Activated T-cell treated with anti-CD3 and anti-CD28 coated beads, Interleukin-2, amount 50 U/mL, for 24 hours (primary cell): ENCODE results near the gene MSI2.

Experiments
- DNase-seq: peaks from one replicate; pipeline ENCODE4 v3.0.0-alpha.2; 2020
- H3K27ac Mint-ChIP-seq: 2 replicates; pipeline ENCODE4 v1.8.0; 2020; ENCODE audit warnings: mild to moderate bottlenecking, mixed read lengths
- H3K27me3 Mint-ChIP-seq: 2 replicates; pipeline ENCODE4 v1.8.0; 2020; ENCODE audit warnings: mixed read lengths
- H3K36me3 Mint-ChIP-seq: 2 replicates; pipeline ENCODE4 v1.8.0; 2020; ENCODE audit warnings: low read depth, mixed read lengths
- H3K4me1 Mint-ChIP-seq: 2 replicates; pipeline ENCODE4 v1.8.0; 2020; ENCODE audit warnings: low read depth, mixed read lengths
- H3K4me3 Mint-ChIP-seq: 2 replicates; pipeline ENCODE4 v1.8.0; 2020; ENCODE audit warnings: mild to moderate bottlenecking, moderate library complexity, mixed read lengths
- H3K9me3 Mint-ChIP-seq: 2 replicates; pipeline ENCODE4 v1.8.0; 2020; ENCODE audit warnings: mixed read lengths

Gene MSI2

DNA sequence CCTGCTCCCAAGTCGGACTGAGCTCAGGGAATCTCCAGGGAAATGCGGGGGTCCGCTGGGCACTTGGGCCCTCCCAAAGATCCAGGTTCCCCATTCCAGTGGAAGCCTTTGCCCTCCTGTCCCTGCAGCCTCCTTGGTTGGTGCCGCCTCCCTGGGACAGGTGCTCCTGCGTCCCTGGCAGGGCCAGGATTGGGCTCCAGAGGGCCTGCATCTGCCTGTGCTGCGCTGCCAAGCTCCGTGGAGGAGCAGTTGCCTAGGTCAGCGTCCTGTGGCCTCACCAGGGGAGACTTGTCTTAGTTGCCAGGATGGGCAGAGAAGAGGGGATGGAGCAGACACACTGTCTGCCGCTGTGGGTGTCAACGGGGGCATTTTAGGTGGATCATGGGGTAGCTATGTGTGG is 67.1 kb downstream of the MSI2 start:
- H3K36me3 Mint-ChIP-seq, result peaks cover 37% of the 10 kb centered on the region
- no peak overlapping the region for H3K27ac Mint-ChIP-seq
- no peaks in the 10 kb centered on the region for H3K27me3 Mint-ChIP-seq
- H3K4me1 Mint-ChIP-seq, result peaks cover 29% of the 10 kb centered on the region
- no peak overlapping the region for H3K4me3 Mint-ChIP-seq
- no peak for DNase-seq
- H3K9me3 Mint-ChIP-seq, result no peaks in the 10 kb centered on the region

DNA sequence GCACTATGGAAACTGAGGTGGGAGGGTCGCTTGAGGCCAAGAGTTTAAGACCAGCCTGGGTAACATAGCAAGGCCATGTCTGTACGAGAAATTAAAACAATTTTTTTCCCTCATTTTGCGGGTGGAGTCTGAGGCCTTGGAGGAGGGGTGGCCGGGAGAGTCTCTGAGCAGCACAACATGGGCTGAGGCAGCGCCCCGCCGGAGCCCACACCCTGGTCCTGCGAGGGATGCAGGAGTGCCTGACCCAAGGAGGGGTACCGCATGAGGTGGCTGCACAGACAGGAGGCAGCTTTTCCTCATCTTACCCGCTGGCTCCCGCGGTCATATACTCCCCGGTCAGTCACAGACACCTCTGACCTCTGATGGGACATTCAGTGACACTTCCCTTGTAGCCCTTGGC is 67.7 kb downstream of the MSI2 start:
- Mint-ChIP-seq H3K27me3 (no peaks in the 10 kb centered on the region), H3K27ac (no peak overlapping the region), H3K4me3 (no peak overlapping the region), H3K36me3 (peaks cover 30% of the 10 kb centered on the region), H3K9me3 (no peaks in the 10 kb centered on the region), H3K4me1 (peaks cover 32% of the 10 kb centered on the region)
- no peak for DNase-seq

DNA sequence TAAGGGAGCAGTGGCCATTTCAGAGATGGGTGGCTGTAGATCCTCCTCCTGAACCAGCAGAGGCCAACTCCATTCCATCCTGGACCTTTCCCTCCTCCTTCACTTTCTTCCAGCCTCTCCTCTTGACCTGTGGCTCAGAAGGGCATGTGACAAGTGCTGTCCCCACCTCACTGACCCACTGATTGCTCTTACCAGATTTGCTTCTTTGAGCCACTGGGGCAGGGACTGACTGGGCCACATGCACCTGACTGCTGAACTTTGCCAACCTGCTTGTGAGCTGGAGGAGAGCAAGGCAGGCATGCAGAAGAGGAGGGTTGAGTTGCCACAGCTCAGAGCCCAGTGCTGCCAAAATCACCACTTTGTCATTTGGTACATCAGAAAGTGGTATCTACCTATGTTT is 68.3 kb downstream of the MSI2 start:
- H3K9me3 Mint-ChIP-seq, result no peaks in the 10 kb centered on the region
- no peaks in the 10 kb centered on the region for H3K27me3 Mint-ChIP-seq
- no peak overlapping the region for H3K4me3 Mint-ChIP-seq
- H3K27ac Mint-ChIP-seq, result no peak overlapping the region
- peaks cover 36% of the 10 kb centered on the region for H3K4me1 Mint-ChIP-seq
- peaks cover 30% of the 10 kb centered on the region for H3K36me3 Mint-ChIP-seq
- DNase-seq, result no peak

DNA sequence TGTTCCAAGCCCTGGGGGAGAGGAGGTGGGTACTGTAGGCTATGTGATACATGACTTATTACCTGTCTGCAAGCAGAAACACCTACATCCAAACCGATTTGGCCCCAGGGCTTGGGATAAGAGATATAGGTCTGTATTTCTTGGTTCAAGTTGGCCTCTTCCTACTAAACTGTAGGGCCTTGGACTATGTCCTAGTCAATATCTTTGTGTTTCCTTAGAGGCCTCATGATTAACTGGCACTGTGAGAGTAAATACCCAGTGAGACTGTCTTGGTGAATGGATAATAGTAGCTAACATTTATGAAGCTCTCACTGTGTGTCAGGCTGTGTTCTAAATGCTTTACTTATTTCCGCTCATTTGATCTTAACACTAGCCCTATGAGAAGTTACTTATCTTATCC is 70.0 kb downstream of the MSI2 start:
- DNase-seq, result peak; percentile 3
- Mint-ChIP-seq H3K4me1 (peaks cover 46% of the 10 kb centered on the region), H3K27me3 (no peaks in the 10 kb centered on the region), H3K4me3 (no peak overlapping the region), H3K27ac (peak overlapping the region; percentile 64), H3K36me3 (peaks cover 38% of the 10 kb centered on the region), H3K9me3 (no peaks in the 10 kb centered on the region)

DNA sequence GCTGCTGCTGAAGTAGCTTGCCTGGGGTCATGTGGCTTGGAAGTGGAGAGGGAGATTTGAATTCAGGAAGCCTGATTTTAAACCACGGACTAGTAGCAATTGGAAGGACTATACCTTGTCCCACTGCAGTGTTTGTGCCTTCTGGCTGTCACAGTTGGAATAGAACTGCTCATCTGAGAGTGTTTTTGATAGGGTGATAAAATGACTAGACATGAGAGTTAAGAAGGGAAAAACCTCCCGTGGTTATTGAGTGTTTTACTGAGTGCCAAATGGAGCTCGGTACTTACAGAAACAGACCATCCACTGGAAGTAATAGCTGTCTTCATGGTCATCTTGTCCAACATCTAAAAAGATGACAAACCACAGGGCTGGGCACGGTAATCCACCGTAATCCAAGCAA is 70.4 kb downstream of the MSI2 start:
- no peak overlapping the region for H3K4me3 Mint-ChIP-seq
- peaks cover 41% of the 10 kb centered on the region for H3K36me3 Mint-ChIP-seq
- DNase-seq, result no peak
- no peaks in the 10 kb centered on the region for H3K27me3 Mint-ChIP-seq
- H3K4me1 Mint-ChIP-seq, result peaks cover 48% of the 10 kb centered on the region
- H3K9me3 Mint-ChIP-seq, result no peaks in the 10 kb centered on the region
- peak overlapping the region; percentile 64 for H3K27ac Mint-ChIP-seq

DNA sequence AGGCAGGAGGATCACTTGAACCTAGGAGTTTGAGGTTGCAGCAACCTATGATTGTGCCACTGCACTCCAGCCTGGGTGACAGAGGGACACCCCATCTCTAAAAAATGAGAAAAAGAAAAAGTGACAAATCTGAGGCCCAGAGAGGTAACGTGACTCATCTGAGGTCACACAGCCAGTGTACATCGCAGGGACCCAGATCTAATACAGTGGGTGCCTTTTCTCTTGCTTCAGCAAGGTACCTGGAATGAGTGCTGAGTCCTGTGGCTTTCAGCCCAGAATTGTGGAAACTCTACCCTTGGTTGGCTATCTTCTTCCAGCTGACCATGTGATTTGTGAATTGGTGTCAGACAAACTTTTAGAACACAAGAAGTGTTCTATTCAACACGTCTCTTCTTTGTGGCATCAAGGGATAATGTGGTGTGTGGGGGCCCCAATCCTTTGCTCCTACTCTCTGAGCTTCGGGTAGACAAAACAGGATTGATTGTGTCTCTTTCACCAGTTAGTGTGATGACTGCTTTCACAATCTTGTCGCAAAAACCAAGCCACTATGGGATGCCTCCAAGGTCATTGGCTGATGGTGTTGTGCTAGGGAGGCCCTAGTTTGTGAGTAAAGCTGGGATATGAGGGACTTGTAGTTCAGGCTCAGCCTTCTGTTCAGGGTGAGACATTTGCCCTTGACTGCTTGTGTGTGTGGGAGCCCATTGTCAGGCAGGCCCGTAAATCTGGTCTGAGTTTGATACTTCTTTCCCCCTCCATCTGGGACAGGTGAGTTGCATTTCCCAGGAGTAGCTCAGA is 71.0 kb downstream of the MSI2 start:
- Mint-ChIP-seq H3K36me3 (peaks cover 42% of the 10 kb centered on the region), H3K4me1 (peaks cover 45% of the 10 kb centered on the region), H3K27me3 (no peaks in the 10 kb centered on the region), H3K27ac (peak overlapping the region; percentile 64), H3K4me3 (no peak overlapping the region), H3K9me3 (no peaks in the 10 kb centered on the region)
- DNase-seq, result no peak

DNA sequence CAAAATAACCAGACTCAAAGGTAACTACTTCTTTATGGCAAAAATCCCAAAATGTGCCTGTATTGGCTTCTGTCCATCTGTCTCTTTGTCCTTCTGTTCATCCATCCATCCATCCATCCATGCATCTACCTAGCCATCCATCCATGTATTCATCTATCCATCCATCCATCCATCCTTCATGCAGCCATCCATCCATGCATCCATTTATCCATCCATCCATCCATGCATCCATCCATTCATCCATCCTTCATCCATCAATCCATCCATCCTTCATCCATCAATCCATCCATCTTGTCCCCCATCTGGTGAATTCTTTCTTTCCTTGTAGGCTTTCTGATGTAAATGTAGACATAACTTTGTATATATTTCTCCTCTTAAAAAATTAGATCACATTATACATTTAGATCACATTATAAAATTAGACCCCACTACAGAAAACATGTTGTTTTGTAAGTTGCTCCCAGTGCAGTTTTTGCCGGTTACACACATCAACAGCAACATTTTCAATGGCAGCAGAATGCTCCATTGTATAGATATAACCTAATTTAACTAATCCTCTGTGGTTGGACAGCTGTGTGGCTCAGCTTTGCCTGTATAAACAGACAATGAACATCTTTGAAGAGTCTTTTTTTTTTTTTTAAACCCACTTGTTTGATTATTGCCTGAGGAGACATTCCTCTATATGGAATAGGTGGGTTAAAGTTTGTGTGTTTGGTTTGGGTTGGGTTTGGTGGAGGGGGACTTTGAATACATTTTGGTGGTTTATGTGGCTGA is 72.0 kb downstream of the MSI2 start:
- DNase-seq, result no peak
- Mint-ChIP-seq H3K4me3 (no peak overlapping the region), H3K27ac (no peak overlapping the region), H3K36me3 (peaks cover 38% of the 10 kb centered on the region), H3K27me3 (no peaks in the 10 kb centered on the region), H3K4me1 (peaks cover 45% of the 10 kb centered on the region), H3K9me3 (no peaks in the 10 kb centered on the region)

DNA sequence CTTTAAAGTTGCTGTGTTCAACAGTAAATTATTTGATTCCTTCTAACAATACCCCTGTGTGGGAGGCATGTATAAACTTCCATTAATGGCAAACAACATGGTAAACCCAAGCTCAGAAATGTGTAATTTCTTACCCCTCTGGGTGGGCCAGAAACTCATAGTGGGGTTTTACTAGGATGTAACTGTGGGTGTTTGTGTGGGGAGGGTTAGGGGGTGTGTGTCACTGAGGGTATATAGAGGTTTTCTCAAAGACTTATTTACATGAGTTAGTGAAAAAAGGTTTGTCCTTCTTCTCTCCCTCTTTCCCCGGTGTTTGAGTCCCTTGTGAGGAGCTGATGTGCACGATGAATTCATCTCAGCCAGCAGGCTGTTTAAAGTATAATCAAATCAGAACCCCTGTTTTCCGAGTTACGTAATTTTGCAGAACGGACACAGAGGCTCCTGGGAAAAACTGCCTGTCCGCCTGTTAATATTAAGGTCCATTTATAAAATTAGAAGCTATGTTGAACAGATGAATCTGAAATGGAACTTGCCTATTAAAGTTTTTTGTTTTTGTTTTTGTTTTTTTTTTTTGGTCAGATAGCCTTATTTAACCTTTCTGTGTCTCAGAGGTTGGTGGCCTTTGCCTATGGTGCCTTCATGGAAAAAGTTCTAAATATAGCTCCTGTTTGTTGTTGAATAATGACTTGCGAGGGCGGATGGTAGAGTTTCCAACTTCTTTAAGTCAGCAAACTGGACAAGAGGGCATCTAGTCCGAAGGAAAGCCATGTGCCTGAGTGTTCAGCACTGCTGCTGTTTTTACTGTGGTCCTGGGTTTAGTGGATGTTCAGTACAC is 73.3 kb downstream of the MSI2 start:
- H3K27ac Mint-ChIP-seq, result no peak overlapping the region

DNA sequence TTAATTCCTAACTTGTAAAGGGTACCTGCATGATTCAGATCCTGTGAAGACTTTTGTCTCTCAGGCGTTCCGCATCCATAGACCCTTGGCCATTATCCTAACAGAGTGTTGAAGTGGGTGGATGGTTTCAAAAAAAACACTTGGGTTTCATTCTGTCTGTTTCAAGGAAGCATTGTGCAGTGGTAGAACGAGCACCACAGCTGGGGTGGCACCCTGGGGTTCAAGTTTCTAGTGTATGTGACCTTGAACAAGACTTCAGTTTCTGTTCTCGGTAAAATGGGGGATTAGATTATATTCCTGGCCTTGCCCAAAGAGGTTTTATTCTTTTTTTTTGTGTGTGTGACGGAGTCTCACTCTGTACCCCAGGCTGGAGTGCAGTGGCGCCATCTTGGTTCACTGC is 74.3 kb downstream of the MSI2 start:
- Mint-ChIP-seq H3K9me3 (no peaks in the 10 kb centered on the region), H3K4me3 (no peak overlapping the region), H3K27me3 (no peaks in the 10 kb centered on the region), H3K27ac (no peak overlapping the region), H3K36me3 (peaks cover 22% of the 10 kb centered on the region), H3K4me1 (peaks cover 47% of the 10 kb centered on the region)
- DNase-seq, result no peak

More for the DNA sequence above, 73.3 kb downstream of the MSI2 start:
- Mint-ChIP-seq H3K9me3 (no peaks in the 10 kb centered on the region), H3K4me3 (no peak overlapping the region), H3K27me3 (no peaks in the 10 kb centered on the region), H3K36me3 (peaks cover 26% of the 10 kb centered on the region), H3K4me1 (peaks cover 45% of the 10 kb centered on the region)
- no peak for DNase-seq

DNA sequence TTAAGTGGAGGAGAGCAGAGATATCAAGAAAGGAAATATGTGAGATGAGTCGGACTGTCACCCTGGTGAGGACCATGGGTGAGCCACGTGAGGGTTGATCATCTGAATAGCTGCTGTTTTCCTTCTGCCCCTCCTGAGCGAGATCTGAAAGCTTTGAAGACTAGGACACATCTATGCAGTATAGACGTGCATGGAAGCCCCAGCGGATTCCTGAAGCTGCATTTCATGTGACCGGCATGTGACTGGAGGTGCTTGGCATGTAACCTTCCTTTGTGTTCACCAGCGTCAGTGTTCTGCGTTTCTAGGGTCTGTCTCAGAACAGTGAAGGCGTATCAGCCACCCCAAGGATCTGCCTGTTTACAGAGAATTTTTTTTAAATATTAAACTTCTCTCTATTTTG is 75.1 kb downstream of the MSI2 start:
- peaks cover 19% of the 10 kb centered on the region for H3K36me3 Mint-ChIP-seq
- H3K27ac Mint-ChIP-seq, result no peak overlapping the region
- no peak overlapping the region for H3K4me3 Mint-ChIP-seq
- H3K4me1 Mint-ChIP-seq, result peaks cover 48% of the 10 kb centered on the region
- H3K9me3 Mint-ChIP-seq, result no peaks in the 10 kb centered on the region
- no peaks in the 10 kb centered on the region for H3K27me3 Mint-ChIP-seq
- no peak for DNase-seq

DNA sequence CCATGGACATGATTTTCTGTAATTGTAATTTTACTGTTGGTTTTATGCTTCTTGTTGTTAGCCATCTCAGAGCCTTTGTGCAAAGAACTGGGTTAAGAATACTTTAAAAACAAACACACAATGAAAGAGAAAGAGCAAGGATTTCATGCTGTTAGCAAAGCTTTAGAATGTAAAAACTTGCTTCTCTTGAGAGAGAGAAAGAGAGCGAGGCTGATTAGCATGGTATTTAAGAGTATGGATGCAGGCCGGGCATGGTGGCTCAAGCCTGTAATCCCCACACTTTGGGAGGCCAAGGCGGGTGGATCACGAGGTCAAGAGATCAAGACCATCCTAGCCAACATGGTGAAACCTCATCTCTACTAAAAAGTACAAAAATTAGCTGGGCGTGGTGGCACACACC is 76.2 kb downstream of the MSI2 start:
- Mint-ChIP-seq H3K4me1 (peaks cover 43% of the 10 kb centered on the region), H3K9me3 (no peaks in the 10 kb centered on the region), H3K27me3 (no peaks in the 10 kb centered on the region), H3K36me3 (peaks cover 19% of the 10 kb centered on the region), H3K27ac (no peak overlapping the region), H3K4me3 (no peak overlapping the region)
- no peak for DNase-seq

DNA sequence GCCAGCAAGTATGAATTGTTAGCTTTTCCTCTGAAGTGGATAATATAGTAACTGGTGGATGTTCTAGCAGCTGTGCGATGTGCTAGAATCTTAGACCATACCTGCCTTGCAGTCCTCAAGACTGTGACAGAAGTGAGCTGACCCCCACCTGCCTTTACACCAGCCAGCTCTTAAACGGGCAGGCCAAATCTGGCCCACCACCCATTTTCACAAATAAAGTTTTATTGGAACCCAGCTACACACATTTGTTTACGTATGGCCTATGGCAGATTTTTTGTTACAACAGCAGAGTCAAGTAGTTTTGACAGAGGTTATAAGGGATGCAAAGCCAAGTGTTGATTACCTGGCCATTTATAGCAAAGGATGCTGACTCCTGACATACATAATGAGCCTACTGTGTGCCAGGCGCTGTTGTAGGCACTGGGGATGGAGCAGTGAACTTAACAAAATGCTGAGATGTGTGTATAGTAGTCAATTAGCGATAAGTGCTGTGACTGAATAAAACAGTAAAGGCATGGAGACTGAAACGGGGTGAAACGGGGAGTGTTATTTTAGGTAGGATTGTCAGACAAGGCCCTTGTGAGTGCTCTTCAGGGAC is 79.0 kb downstream of the MSI2 start:
- Mint-ChIP-seq H3K4me3 (no peak overlapping the region), H3K27ac (no peak overlapping the region), H3K27me3 (no peaks in the 10 kb centered on the region), H3K4me1 (peaks cover 43% of the 10 kb centered on the region), H3K36me3 (peaks cover 28% of the 10 kb centered on the region), H3K9me3 (no peaks in the 10 kb centered on the region)
- DNase-seq, result no peak

DNA sequence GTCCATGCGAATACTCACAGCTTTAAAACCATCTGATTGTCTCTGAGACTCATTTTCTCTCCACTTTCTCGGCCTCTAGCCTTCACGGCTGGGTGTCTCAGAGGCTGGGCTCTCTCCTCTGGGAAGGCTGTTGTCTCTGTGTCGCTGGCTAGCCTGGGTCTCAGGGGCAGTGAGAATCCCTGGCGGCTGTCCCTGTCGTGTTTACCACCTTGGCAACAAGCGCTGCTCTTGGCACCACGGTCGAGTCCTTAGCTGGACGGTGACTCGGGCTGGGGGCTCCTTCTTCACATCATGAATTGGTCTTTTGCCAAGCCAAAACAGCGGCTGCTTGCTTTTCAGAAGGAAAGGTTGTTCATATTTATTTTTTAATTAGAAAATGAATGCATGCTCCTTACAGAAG is 81.1 kb downstream of the MSI2 start:
- Mint-ChIP-seq H3K27me3 (no peaks in the 10 kb centered on the region), H3K4me3 (no peak overlapping the region)

DNA sequence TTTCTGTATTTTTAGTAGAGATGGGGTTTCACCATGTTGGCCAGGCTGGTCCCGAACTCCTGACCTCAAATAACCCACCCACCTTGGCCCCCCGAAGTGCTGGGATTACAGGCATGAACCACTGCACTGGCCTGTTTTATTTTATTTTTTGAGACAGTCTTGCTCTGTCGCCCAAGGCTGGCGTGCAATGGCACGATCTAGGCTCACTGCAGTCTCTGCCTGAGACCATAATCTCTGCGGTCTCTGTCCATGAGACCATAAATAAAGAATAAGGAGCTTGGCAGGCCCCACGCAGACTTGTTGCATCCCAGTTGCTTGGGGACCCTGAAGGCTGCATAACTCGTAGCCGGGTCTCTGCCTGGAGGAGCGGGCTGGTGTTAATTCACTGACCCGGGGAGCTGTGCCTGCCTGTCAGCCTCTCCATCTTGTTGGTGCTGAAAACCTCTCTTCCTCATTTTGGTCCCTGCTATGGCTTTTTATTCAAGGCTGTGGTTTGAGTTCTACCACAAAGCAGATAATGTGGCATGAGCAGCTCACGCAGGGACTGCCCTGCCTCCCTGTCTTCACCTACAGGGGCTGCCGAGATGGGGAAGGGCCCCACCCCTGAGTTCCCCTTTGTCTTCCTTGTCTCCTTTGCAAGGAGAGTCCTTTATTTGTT is 82.1 kb downstream of the MSI2 start:
- H3K4me3 Mint-ChIP-seq, result no peak overlapping the region
- H3K36me3 Mint-ChIP-seq, result peaks cover 30% of the 10 kb centered on the region

More for the DNA sequence above, 81.1 kb downstream of the MSI2 start:
- Mint-ChIP-seq H3K36me3 (peaks cover 28% of the 10 kb centered on the region), H3K4me1 (peaks cover 52% of the 10 kb centered on the region), H3K27ac (no peak overlapping the region), H3K9me3 (no peaks in the 10 kb centered on the region)
- DNase-seq, result peak; percentile 1

More for the DNA sequence above, 82.1 kb downstream of the MSI2 start:
- peaks cover 56% of the 10 kb centered on the region for H3K4me1 Mint-ChIP-seq
- no peaks in the 10 kb centered on the region for H3K27me3 Mint-ChIP-seq
- H3K27ac Mint-ChIP-seq, result no peak overlapping the region
- peak; percentile 22 for DNase-seq
- H3K9me3 Mint-ChIP-seq, result no peaks in the 10 kb centered on the region
